Smooth muscle cell (in vitro differentiated cells): ENCODE results near the gene ADA. TPM values are rescaled to one million over a fixed set of nuclear protein-coding genes. Genes with fewer than 3 reads are reported as not detected.

ENCODE experiments used
- DNase-seq: peaks from one replicate; lab custom pipeline; 2025; ENCODE audit not compliant: unreplicated experiment; lab: John Stamatoyannopoulos, UW
- H2AFZ ChIP-seq: fragments of 200-600 bp; sonication (generic); 2 replicates; pipeline ENCODE4 v1.6.0; 2016; ENCODE audit warnings: antibody characterized with exemption, low read depth, mild to moderate bottlenecking
- H3F3A ChIP-seq: fragments of 200-600 bp; sonication (generic); 2 replicates; pipeline ENCODE4 v1.6.0; 2017; ENCODE audit warnings: antibody characterized with exemption, low read depth
- H3K27ac ChIP-seq: fragments of 200-600 bp; sonication (generic); 2 replicates; pipeline ENCODE4 v1.5.1; 2016; ENCODE audit warnings: low read depth, mild to moderate bottlenecking
- H3K27me3 ChIP-seq: fragments of 200-600 bp; sonication (generic); 2 replicates; pipeline ENCODE4 v1.6.1; 2016; ENCODE audit warnings: low read depth, mild to moderate bottlenecking
- H3K36me3 ChIP-seq: fragments of 200-600 bp; sonication (generic); 2 replicates; pipeline ENCODE4 v1.5.1; 2016; ENCODE audit warnings: low read depth
- H3K4me1 ChIP-seq: fragments of 200-600 bp; sonication (generic); 2 replicates; pipeline ENCODE4 v1.5.1; 2016; ENCODE audit warnings: low read depth
- H3K4me2 ChIP-seq: fragments of 200-600 bp; sonication (generic); 2 replicates; pipeline ENCODE4 v1.6.0; 2016; ENCODE audit warnings: mild to moderate bottlenecking
- H3K4me3 ChIP-seq: fragments of 200-600 bp; sonication (generic); 2 replicates; pipeline ENCODE4 v1.5.1; 2016; ENCODE audit warnings: mild to moderate bottlenecking
- H3K79me2 ChIP-seq: fragments of 200-600 bp; sonication (generic); 2 replicates; pipeline ENCODE4 v1.6.0; 2016; ENCODE audit warnings: low read depth, mild to moderate bottlenecking
- H3K9ac ChIP-seq: fragments of 200-600 bp; sonication (generic); 2 replicates; pipeline ENCODE4 v1.6.0; 2016; ENCODE audit warnings: low read depth
- H3K9me3 ChIP-seq: fragments of 200-600 bp; sonication (generic); replicated peaks from 2 replicates; pipeline ENCODE4 v1.5.1; 2016; ENCODE audit warnings: low read depth
- H4K20me1 ChIP-seq: fragments of 200-600 bp; sonication (generic); 2 replicates; pipeline ENCODE4 v1.6.0; 2016; ENCODE audit warnings: low read depth
- CTCF ChIP-seq: fragments of 200-600 bp; sonication (generic); IDR thresholded peaks from 2 replicates; pipeline ENCODE4 v1.5.1; 2017; ENCODE audit warnings: borderline replicate concordance, mild to moderate bottlenecking, antibody characterized with exemption; ENCODE audit not compliant: insufficient read depth, poor library complexity, severe bottlenecking
- WGBS: methylation state at CpG from one replicate; pipeline ENCODE4 v1.1.7; 2016; ENCODE audit warnings: low lambda C conversion rate; 5-methylcytosine and 5-hydroxymethylcytosine counted together
- polyA plus RNA-seq: library from polyadenylated mRNA; unstranded; fragments of >200 nt; fragmentation: Nextera tagmentation; extraction: Ambion mirVana; gene quantifications from 2 replicates; pipeline ENCODE4 v1.2.1, GENCODE V29; 2016
- total RNA-seq: library from RNA; depleted of rRNA; stranded (reverse); fragments of >200 nt; gene quantifications from 2 replicates; pipeline ENCODE4 v1.2.3, GENCODE V29; 2014

The ADA gene
- total and polyA plus RNA-seq, 2 experiments from 2014 or later = 28.4 to 35.2 TPM

GRCh38 chr20:44596876-44597275 lies 54.6 kb downstream of the ADA start:
- Histone ChIP-seq H3K4me1 (peaks cover 13% of the 10 kb centered on the region), H4K20me1 (peaks cover 3% of the 10 kb centered on the region), H3K36me3 (no peaks in the 10 kb centered on the region)

GRCh38 chr20:44596010-44596409 lies 55.5 kb downstream of the ADA start:
- peaks cover 13% of the 10 kb centered on the region for H3K4me1 ChIP-seq
- no peaks in the 10 kb centered on the region for H4K20me1 ChIP-seq
- no peak for TF ChIP-seq CTCF
- H3K9ac ChIP-seq = no peak overlapping the region
- H3K9me3 ChIP-seq = no peaks in the 10 kb centered on the region
- H3F3A ChIP-seq = peaks cover 12% of the 10 kb centered on the region
- H3K27me3 ChIP-seq = no peaks in the 10 kb centered on the region
- H3K79me2 ChIP-seq = peaks cover 37% of the 10 kb centered on the region
- no peak for DNase-seq
- no peaks in the 10 kb centered on the region for H3K36me3 ChIP-seq
- H3K27ac ChIP-seq = peak overlapping the region; percentile 95
- no peak overlapping the region for H3K4me3 ChIP-seq
- H3K4me2 ChIP-seq = no peak overlapping the region
- 91% methylated on average over 4 of the region's 4 CpGs for WGBS
- no peak overlapping the region for H2AFZ ChIP-seq

More at GRCh38 chr20:44596876-44597275, 54.6 kb downstream of the ADA start:
- Histone ChIP-seq H3K9me3 (no peaks in the 10 kb centered on the region), H3K79me2 (peaks cover 44% of the 10 kb centered on the region), H3K27ac (peak overlapping the region; percentile 95), H2AFZ (no peak overlapping the region), H3K9ac (no peak overlapping the region), H3K27me3 (no peaks in the 10 kb centered on the region), H3K4me2 (no peak overlapping the region), H3K4me3 (no peak overlapping the region), H3F3A (peaks cover 12% of the 10 kb centered on the region)
- DNase-seq = no peak
- WGBS = 92% methylated on average over 3 of the region's 3 CpGs
- TF ChIP-seq CTCF = no peak

GRCh38 chr20:44594730-44595129 lies 56.8 kb downstream of the ADA start:
- 21% methylated on average over 1 of the region's 1 CpG for WGBS
- peak overlapping the region; percentile 95 for H3K27ac ChIP-seq
- no peaks in the 10 kb centered on the region for H3K9me3 ChIP-seq

More at GRCh38 chr20:44594730-44595129, 56.8 kb downstream of the ADA start:
- no peak for DNase-seq
- Histone ChIP-seq H3K4me2 (peak overlapping the region; percentile 46), H4K20me1 (no peaks in the 10 kb centered on the region), H2AFZ (no peak overlapping the region), H3K4me1 (peaks cover 13% of the 10 kb centered on the region), H3K4me3 (no peak overlapping the region), H3K36me3 (no peaks in the 10 kb centered on the region), H3F3A (peaks cover 12% of the 10 kb centered on the region), H3K79me2 (peaks cover 31% of the 10 kb centered on the region), H3K9ac (peak overlapping the region; percentile 87), H3K27me3 (no peaks in the 10 kb centered on the region)
- no peak for TF ChIP-seq CTCF
